HFF-Myc (cell line): Measurements from ENCODE around the gene LAIR1.
"Not testable (repeated sequence)": the region's sequence is repeated elsewhere in the genome, so short reads cannot be mapped to it uniquely, and the experiment has no call there.

Source experiments
- DNase-seq: peaks from one replicate; pipeline ENCODE4 v3.0.0-alpha.2; 2011; ENCODE audit warnings: low read depth; ENCODE audit errors: extremely low read depth
- H3K4me3 ChIP-seq: replicated peaks from 2 replicates; pipeline ENCODE4 v1.5.1; 2011; ENCODE audit warnings: low read depth, mild to moderate bottlenecking, control low read depth, low read length
- TF ChIP-seq, protein P1 (sequence below): IDR thresholded peaks from 2 replicates; pipeline ENCODE4 v1.5.1; 2012; ENCODE audit warnings: mild to moderate bottlenecking, low read depth, low read length, control low read depth; ENCODE audit errors: missing control alignments

Gene LAIR1

DNA sequence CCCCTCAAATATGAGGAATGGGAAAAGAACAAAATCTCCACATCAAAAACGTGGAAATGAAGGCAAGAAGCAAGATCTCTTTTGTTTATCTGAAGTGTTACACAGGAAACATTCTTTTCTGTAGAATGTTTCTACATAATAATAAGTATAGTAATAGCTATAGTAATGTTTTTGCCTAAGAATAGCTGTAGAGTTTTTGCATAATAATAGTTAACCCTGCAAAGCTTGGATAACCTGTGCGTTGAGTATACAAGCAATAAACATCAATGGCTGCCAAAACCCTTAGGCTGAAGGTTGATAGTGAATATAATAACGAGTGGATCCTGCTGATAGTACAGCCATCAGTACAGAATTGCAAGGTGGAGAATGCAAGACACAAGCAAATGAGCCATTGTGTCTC is 40.7 kb downstream of the LAIR1 start:
- no peak for DNase-seq
- TF ChIP-seq, protein P1, sequence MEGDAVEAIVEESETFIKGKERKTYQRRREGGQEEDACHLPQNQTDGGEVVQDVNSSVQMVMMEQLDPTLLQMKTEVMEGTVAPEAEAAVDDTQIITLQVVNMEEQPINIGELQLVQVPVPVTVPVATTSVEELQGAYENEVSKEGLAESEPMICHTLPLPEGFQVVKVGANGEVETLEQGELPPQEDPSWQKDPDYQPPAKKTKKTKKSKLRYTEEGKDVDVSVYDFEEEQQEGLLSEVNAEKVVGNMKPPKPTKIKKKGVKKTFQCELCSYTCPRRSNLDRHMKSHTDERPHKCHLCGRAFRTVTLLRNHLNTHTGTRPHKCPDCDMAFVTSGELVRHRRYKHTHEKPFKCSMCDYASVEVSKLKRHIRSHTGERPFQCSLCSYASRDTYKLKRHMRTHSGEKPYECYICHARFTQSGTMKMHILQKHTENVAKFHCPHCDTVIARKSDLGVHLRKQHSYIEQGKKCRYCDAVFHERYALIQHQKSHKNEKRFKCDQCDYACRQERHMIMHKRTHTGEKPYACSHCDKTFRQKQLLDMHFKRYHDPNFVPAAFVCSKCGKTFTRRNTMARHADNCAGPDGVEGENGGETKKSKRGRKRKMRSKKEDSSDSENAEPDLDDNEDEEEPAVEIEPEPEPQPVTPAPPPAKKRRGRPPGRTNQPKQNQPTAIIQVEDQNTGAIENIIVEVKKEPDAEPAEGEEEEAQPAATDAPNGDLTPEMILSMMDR = no peak
- H3K4me3 ChIP-seq = no peak overlapping the region

DNA sequence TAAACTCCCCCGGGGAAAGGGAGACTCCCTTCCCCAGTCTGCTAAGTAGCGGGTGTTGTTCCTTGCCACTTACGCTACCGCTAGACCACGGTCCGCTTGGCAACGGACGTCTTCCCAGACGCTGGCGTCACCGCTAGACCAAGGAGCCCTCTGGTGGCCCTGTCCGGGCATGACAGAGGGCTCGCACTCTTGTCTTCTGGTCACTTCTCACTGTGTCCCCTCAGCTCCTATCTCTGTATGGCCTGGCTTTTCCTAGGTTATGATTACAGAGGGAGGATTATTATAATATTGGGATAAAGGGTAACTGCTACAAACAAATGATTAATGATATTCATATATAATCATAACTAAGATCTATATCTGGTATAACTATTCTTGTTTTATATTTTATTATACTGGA is 41.8 kb downstream of the LAIR1 start:
- DNase-seq, H3K4me3 ChIP-seq: not testable (repeated sequence)

DNA sequence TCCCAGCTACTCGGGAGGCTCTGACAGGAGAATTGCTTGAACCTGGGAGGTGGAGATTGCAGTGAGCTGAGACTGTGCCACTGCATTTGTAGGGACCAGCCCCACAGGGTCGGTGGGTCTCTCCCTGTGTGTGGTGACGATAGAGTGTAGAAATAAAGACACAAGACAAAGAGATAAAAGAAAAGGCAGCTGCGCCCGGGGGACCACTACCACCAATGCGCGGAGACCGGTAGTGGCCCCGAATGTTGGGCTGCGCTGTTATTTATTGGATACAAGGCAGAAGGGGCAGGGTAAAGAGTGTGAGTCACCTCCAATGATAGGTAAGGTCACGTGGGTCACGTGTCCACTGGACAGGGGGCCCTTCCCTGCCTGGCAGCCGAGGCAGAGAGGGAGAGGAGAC is 42.4 kb downstream of the LAIR1 start:
- not testable (repeated sequence) for DNase-seq, H3K4me3 ChIP-seq

DNA sequence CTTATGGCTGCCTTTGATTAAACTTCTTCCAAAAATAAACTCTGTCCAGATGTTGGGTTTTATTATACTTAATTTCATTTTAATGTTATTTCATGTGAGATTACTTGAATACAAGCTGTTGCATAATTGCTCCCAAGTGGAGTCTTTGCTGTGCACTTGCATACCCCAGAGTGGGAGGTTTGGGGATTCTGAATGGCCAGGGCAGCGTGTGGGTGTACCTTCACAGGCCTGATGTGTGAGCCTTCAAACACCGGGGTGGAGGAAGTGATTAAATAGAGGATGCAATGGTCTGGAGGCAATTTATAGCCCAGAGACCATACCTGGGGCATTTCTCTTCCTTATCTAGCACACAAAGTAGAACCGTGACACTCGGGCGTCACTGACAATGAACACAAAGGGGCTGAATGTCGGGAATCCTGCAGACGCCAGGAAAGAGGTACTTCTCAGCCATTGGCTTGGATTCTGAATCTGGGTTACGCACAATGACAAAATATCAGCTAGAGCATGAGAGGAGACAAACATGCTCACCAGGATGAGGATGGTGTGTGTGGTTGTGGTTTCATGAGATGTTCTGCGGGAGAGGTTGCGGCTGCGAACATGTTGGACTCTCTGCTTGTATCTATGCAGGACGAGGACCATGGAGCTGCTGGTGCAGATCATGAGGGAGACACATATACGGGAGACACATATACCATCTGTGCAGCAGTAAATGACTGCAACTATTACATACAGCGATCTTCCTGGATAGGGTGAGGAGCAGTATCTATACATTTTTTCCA is 44.6 kb downstream of the LAIR1 start:
- TF ChIP-seq, protein P1 = no peak
- no peak for DNase-seq
- no peak overlapping the region for H3K4me3 ChIP-seq

DNA sequence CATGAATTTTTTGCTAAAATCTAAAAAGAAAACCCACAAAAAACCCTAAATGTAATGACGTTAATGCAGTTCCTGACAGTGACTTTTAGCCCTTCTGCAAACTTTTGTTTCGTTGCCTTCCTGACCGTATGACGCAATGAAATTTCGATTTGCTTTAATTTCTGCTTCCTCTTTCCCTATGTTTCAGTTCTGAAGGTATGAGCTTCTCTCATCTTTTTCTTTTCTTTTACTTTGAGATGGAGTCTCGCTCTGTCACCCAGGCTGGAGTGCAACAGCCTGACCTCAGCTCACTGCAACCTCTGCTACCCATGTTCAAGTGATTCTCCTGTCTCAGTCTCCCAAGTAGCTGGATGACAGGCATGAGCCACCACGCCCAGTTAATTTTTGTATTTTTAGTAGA is 45.7 kb downstream of the LAIR1 start:
- no peak overlapping the region for H3K4me3 ChIP-seq
- TF ChIP-seq, protein P1 = no peak
- no peak for DNase-seq

DNA sequence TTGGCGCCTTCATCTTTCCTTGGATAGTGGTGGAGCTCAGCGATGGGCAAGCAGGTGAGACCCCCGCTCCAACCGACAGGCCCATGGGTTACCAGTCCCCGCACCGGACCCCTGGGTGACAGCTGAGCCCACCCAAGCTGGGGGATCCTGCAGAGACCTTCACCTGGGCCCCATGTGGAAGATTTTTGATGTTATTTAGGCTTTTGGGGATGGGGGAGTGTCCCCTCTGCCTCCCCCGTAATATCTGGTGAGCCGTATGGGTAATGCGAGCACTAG is 46.8 kb downstream of the LAIR1 start:
- no peak overlapping the region for H3K4me3 ChIP-seq
- DNase-seq = no peak
- TF ChIP-seq, protein P1 = no peak

DNA sequence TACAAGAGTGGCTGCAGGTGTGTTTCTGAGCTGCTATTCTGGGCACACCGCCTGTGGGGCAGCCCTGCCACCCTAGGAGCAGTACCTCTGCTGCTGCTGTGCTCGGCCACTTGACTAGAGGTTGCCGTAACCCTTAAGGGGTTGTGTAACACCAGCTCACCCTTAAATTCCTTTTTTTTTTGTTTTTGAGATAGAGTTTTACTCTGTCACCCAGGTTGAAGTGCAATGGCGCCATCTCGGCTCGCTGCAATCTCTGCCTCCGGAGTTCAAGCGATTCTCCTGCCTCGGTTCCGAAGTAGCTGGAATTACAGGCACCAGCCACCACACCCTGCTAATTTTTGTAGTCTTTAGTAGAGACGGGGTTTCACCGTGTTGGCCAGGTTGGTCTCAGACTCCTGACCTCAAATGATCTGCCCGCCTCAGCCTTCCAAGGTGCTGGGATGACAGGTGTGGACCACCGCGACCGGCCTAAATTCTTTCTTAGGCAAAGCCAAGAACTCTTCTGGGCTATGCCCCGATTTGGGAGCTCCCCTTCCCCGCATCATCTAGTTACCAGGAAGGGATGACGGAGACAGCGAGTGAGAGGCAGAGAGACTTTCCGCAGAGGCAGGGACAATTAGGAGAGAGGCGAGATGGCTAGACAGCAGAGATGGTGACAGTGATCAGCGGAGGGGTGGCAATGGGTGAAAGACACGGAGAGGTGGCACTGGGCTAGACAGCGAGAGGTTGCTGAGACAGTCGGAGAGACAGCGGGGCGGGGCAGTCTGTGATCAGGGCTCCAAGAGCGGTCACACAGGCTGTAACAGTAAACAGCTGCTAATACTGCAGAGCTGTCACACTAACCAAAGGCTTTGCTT is 47.4 kb downstream of the LAIR1 start:
- DNase-seq = no peak
- no peak overlapping the region for H3K4me3 ChIP-seq
- TF ChIP-seq, protein P1 = no peak

DNA sequence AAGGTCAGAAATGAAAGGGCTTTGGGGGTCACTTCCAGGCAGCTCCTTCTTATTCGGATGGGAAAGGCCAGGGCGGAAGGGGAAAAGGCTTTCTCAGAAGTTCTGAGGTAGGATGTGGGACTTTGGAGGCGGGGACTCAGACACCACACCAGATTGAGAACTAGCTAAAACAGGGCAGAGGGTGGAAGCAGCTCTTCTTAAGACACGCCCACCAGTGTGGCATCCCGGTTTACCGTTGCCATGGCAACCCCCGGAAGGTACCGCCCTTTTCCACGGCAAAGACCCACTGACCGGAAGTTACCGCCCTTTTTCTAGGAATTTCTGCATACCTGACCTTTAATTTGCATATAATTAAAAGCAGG is 48.0 kb downstream of the LAIR1 start:
- H3K4me3 ChIP-seq = no peak overlapping the region
- TF ChIP-seq, protein P1 = no peak
- no peak for DNase-seq
